Measurements from ENCODE around the gene AOPEP.

DNA sequence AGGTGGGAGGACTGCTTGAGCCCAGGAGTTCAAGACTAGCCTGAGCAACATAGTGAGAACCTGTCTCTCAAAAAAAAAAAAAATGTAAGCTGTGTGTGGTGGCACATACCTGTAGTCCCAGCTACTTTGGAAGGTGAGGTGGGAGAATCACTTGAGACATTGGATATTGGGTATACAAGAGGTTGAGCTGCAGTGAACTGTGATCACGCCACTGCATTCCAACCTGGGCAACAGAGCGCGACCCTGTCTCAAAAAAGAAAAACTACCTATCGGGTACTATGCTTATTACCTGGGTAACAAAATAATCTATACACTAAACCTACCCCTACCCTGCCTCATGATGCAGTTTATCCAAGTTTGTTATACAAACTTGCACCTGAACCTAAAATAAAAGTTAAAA is 64.9 kb downstream of the AOPEP start:
- TF ChIP-seq RAD21 (conservative IDR thresholded peaks at IDR 0.05) (no peak), EP300 (conservative IDR thresholded peaks at IDR 0.05; ENCODE audit: poor library complexity, severe bottlenecking) (no peak), CTCF (IDR thresholded peaks at IDR 0.05; ENCODE audit: poor library complexity, severe bottlenecking) (no peak), EZH2 (IDR thresholded peaks at IDR 0.05; ENCODE audit: borderline replicate concordance, insufficient read depth, low read length, poor library complexity, severe bottlenecking) (no peak), SMC3 (conservative IDR thresholded peaks at IDR 0.05; ENCODE audit: poor library complexity) (no peak), TAF1 (IDR thresholded peaks at IDR 0.05; ENCODE audit: low read depth) (no peak), POLR2AphosphoS5 (IDR thresholded peaks at IDR 0.05) (no peak)
- TF ChIP-seq, protein P1, sequence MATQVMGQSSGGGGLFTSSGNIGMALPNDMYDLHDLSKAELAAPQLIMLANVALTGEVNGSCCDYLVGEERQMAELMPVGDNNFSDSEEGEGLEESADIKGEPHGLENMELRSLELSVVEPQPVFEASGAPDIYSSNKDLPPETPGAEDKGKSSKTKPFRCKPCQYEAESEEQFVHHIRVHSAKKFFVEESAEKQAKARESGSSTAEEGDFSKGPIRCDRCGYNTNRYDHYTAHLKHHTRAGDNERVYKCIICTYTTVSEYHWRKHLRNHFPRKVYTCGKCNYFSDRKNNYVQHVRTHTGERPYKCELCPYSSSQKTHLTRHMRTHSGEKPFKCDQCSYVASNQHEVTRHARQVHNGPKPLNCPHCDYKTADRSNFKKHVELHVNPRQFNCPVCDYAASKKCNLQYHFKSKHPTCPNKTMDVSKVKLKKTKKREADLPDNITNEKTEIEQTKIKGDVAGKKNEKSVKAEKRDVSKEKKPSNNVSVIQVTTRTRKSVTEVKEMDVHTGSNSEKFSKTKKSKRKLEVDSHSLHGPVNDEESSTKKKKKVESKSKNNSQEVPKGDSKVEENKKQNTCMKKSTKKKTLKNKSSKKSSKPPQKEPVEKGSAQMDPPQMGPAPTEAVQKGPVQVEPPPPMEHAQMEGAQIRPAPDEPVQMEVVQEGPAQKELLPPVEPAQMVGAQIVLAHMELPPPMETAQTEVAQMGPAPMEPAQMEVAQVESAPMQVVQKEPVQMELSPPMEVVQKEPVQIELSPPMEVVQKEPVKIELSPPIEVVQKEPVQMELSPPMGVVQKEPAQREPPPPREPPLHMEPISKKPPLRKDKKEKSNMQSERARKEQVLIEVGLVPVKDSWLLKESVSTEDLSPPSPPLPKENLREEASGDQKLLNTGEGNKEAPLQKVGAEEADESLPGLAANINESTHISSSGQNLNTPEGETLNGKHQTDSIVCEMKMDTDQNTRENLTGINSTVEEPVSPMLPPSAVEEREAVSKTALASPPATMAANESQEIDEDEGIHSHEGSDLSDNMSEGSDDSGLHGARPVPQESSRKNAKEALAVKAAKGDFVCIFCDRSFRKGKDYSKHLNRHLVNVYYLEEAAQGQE (IDR thresholded peaks at IDR 0.05; ENCODE audit: borderline replicate concordance): no peak
